NT2/D1 (cell line): ENCODE data around the gene COL23A1.

Experiments used
- SUZ12 ChIP-seq: IDR thresholded peaks from 2 replicates; pipeline ENCODE4 v1.6.1; 2011; ENCODE audit not compliant: insufficient read length, insufficient read depth; ENCODE audit errors: extremely low read depth
- YY1 ChIP-seq: IDR thresholded peaks from 2 replicates; pipeline ENCODE4 v1.6.1; 2011; ENCODE audit not compliant: insufficient read length, insufficient read depth
- ZNF274 ChIP-seq: IDR thresholded peaks from 2 replicates; pipeline ENCODE4 v1.6.1; 2011; ENCODE audit warnings: mild to moderate bottlenecking, low read depth, low read length

DNA sequence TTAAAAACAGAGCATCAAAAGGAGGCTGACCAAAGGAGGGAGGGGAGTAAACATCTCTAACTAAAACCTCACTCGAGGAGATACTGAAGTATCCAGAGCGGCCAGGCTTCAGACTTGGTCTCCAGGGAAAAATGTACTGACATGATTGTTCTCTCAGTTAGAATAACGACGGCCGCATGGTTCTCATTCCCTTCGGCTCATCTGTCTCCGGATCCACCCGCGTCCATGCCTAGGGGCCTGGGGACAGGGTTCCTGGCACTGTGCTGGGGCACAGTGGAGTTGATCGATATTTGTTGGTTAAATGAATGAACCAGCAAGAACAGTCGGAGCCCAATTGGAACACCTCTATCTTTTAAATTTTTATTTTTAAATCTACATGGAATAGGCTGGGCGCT is 190.5 kb downstream of the COL23A1 start:
- TF ChIP-seq SUZ12 = no peak
- no peak for TF ChIP-seq ZNF274
- TF ChIP-seq YY1 = no peak
